GM18519 (cell line): ENCODE results near the gene KLHDC1.
A peak's percentile ranks its signal among the peaks of the same experiment; 100 is the strongest.
"Not testable (repeated sequence)": the region's sequence is repeated elsewhere in the genome, so short reads cannot be mapped to it uniquely, and the experiment has no call there.

Experiments
- ATAC-seq: cut with Tn5 transposase; IDR thresholded peaks from one replicate; pipeline ENCODE4 v1.9.1; 2021; ENCODE audit warnings: mild to moderate bottlenecking, moderate library complexity; ENCODE audit not compliant: unreplicated experiment, low FRiP score

Gene KLHDC1

GRCh38 chr14:49692811-49693734, at the start of gene KLHDC1:
KLHDC1 (plus strand) TSS chr14:49693120; CDS start chr14:49693195, 75 bp downstream.
- peak; percentile 37 for ATAC-seq

GRCh38 chr14:49653508-49653907, 39.4 kb upstream of the KLHDC1 start:
- no peak for ATAC-seq

- ATAC-seq: no peak
Observed at GRCh38 chr14:49654511-49654910, 38.4 kb upstream of the KLHDC1 start.

- ATAC-seq: not testable (repeated sequence)
Observed at GRCh38 chr14:49657500-49657899, 35.4 kb upstream of the KLHDC1 start.

- no peak for ATAC-seq
Observed at GRCh38 chr14:49659526-49660455, 33.1 kb upstream of the KLHDC1 start.

GRCh38 chr14:49670475-49670874, 22.4 kb upstream of the KLHDC1 start:
- no peak for ATAC-seq

GRCh38 chr14:49673586-49673985, 19.3 kb upstream of the KLHDC1 start:
- no peak for ATAC-seq

GRCh38 chr14:49677643-49678042, 15.3 kb upstream of the KLHDC1 start:
- no peak for ATAC-seq

- ATAC-seq: no peak
Observed at GRCh38 chr14:49679271-49679670, 13.6 kb upstream of the KLHDC1 start.

GRCh38 chr14:49686425-49686824, 6.5 kb upstream of the KLHDC1 start:
- ATAC-seq: no peak

GRCh38 chr14:49687942-49688700, 4.8 kb upstream of the KLHDC1 start, which contains the start of gene POLE2:
POLE2 (minus strand) TSS chr14:49688214; CDS start chr14:49688203, 11 bp downstream.
- ATAC-seq: peak; percentile 78

- no peak for ATAC-seq
Observed at GRCh38 chr14:49688701-49689030, 4.3 kb upstream of the KLHDC1 start.

GRCh38 chr14:49691031-49691430, 1.9 kb upstream of the KLHDC1 start:
- no peak for ATAC-seq

- ATAC-seq: no peak
Observed at GRCh38 chr14:49692193-49692757, 645 bp upstream of the KLHDC1 start.

- ATAC-seq: not testable (repeated sequence)
Observed at GRCh38 chr14:49693735-49694124, 810 bp downstream of the KLHDC1 start.

- ATAC-seq: no peak
Observed at GRCh38 chr14:49702725-49703124, 9.8 kb downstream of the KLHDC1 start.

- ATAC-seq: no peak
Observed at GRCh38 chr14:49703965-49704364, 11.0 kb downstream of the KLHDC1 start.

- ATAC-seq: not testable (repeated sequence)
Observed at GRCh38 chr14:49704471-49704870, 11.6 kb downstream of the KLHDC1 start.

GRCh38 chr14:49710993-49711392, 18.1 kb downstream of the KLHDC1 start:
- ATAC-seq: not testable (repeated sequence)

GRCh38 chr14:49720744-49721143, 27.8 kb downstream of the KLHDC1 start:
- ATAC-seq: no peak
